GM06990 (cell line): ENCODE measurements around the gene PRKCA.
"Not testable (repeated sequence)": the region's sequence is repeated elsewhere in the genome, so short reads cannot be mapped to it uniquely, and the experiment has no call there.

Experiments
- DNase-seq: peaks from one replicate; pipeline ENCODE4 v3.0.0-alpha.2; 2011; ENCODE audit not compliant: insufficient read length; ENCODE audit errors: extremely low read depth
- H3K27me3 ChIP-seq: replicated peaks from 2 replicates; pipeline ENCODE4 v1.6.0; 2011; ENCODE audit warnings: low read length; ENCODE audit not compliant: control insufficient read depth, insufficient read depth
- H3K36me3 ChIP-seq: 2 replicates; pipeline ENCODE4 v1.5.1; 2011; ENCODE audit warnings: low read length; ENCODE audit not compliant: control insufficient read depth, insufficient read depth
- H3K4me3 ChIP-seq: replicated peaks from 2 replicates; pipeline ENCODE4 v1.5.1; 2011; ENCODE audit warnings: low read depth, mild to moderate bottlenecking, control low read depth, low read length
- TF ChIP-seq, protein P1 (sequence below): IDR thresholded peaks from 2 replicates; pipeline ENCODE4 v1.5.1; 2011; ENCODE audit warnings: low read length, control low read depth, mild to moderate bottlenecking, inconsistent platforms; ENCODE audit not compliant: insufficient read depth, poor library complexity, severe bottlenecking

Gene PRKCA

DNA sequence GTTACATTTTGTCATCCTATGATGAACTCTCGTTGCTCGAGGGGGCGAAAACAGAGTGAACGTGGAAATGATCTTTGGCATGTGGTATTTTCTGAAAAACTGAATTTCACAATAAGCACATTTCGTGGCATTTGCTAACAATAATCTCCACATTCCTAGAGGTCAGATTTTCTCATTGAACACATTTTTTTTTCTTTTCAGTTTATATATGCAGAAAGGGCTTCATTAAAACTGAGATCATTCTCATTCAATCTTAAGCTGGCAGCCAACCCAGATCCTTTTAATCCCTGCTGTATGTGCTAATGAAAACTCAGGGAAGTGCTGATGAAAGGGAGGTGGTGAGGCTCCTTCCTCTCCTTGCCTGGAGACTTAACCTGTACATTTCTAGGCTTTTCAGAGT lies 52.6 kb downstream of the PRKCA start:
- Histone ChIP-seq H3K27me3 (no peaks in the 10 kb centered on the region), H3K36me3 (no peaks in the 10 kb centered on the region), H3K4me3 (no peak overlapping the region)
- TF ChIP-seq, protein P1, sequence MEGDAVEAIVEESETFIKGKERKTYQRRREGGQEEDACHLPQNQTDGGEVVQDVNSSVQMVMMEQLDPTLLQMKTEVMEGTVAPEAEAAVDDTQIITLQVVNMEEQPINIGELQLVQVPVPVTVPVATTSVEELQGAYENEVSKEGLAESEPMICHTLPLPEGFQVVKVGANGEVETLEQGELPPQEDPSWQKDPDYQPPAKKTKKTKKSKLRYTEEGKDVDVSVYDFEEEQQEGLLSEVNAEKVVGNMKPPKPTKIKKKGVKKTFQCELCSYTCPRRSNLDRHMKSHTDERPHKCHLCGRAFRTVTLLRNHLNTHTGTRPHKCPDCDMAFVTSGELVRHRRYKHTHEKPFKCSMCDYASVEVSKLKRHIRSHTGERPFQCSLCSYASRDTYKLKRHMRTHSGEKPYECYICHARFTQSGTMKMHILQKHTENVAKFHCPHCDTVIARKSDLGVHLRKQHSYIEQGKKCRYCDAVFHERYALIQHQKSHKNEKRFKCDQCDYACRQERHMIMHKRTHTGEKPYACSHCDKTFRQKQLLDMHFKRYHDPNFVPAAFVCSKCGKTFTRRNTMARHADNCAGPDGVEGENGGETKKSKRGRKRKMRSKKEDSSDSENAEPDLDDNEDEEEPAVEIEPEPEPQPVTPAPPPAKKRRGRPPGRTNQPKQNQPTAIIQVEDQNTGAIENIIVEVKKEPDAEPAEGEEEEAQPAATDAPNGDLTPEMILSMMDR: no peak
- no peak for DNase-seq

DNA sequence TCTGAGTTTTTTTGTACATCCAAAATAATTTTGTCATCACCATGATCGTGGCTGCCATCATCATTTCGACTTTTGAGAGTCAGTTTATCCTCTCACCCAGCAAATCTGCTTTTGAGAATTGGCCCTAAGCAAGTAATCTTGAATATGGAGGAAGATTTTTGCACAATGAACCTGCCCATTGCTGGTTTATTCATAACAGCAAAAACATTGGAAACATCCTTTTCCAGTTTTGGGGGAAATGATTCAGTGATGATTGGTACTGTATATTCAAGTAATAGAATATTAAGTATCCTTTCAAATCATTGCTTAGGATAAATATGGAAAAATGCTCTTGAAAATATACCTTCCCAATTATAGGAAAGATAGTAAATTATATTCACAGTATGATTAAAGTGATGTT lies 53.1 kb downstream of the PRKCA start:
- DNase-seq: no peak
- TF ChIP-seq, protein P1: no peak
- H3K27me3 ChIP-seq: no peaks in the 10 kb centered on the region
- H3K36me3 ChIP-seq: no peaks in the 10 kb centered on the region
- H3K4me3 ChIP-seq: no peak overlapping the region

DNA sequence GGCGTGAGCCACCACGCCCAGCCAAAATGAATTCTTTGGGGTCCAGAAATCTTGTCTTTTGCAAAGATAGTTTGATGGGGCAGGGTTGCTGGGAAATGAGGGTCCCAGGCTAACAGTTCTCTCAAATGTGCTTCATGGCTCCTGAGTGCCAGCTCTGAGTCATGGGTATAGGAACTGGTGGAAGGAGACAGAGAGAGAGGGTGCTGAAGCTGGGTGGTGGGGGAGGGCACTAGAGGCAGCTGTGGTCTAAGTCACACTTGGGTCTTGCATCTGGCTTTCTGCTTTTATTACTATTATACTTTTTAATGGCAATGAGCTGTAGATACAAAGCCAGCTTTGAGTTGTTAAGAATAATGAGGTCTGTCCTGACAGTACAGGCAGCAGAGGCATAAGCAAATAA lies 54.6 kb downstream of the PRKCA start:
- DNase-seq: no peak
- H3K27me3 ChIP-seq: no peaks in the 10 kb centered on the region
- no peak overlapping the region for H3K4me3 ChIP-seq
- TF ChIP-seq, protein P1: no peak
- no peaks in the 10 kb centered on the region for H3K36me3 ChIP-seq

DNA sequence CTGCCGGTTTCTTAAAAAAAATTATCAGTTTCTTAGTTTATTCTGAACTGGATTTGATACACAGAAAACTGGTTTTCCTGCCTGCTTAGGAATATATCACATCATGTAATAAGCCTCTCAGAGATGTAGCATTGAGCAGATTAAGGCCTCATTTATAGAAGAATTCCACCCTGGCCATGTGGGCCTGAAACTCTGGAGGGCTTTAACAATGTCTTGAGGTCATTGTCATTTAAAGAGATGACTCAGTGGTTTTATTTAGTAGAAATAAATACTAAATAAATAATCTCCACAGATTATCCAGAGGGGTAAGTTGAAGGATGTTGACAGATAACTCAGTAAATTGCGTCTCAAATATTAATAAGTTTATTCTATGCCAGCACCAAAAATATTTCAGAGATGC lies 56.9 kb downstream of the PRKCA start:
- H3K27me3 ChIP-seq: no peaks in the 10 kb centered on the region
- no peaks in the 10 kb centered on the region for H3K36me3 ChIP-seq
- H3K4me3 ChIP-seq: no peak overlapping the region
- DNase-seq: no peak
- TF ChIP-seq, protein P1: no peak

DNA sequence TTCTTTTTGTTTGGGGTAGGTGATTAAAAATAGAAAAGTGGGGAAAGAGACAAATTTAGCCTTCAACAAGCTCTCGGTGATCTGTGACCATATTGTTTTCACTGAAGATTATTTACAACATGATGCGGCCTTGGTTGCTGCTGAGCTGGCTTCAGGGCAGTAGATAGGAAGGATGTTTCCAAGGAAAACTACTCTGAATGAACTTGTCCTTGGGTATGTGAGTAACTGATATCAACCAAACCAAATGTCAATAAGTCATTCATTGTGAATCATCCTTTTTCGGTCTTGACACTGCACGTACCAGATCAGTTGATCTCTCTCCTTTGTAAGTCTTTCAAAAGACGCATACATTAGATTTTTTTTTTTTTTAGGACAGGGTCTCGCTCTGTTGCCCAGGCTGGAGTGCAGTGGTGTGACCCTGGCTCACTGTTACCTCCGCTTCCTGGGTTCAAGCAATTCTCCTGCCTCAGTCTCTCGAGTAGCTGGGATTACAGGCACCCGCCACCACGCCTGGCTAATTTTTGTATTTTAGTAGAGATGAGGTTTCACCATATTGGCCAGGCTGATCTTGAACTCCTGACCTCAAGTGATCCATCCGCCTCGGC lies 58.6 kb downstream of the PRKCA start:
- not testable (repeated sequence) for H3K4me3 ChIP-seq, H3K27me3 ChIP-seq

DNA sequence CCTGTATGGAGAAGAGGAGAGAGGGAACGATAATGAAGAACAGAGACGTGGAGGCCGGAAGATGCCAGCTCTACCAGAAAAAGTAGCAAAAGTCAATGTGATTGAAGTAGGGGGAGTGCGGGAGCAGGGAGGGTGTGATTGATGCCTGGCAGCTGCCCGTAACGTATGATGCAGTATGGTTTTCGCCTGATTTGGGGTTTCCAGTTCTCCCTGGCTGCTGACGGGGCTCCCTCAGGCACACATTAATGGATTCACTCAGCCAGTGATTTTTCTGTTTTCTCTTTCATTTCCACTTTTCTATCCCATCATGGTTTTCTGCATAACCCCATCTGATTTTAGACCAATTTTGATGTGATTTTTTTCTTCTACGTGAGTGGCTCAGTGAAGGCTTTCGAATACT lies 62.1 kb downstream of the PRKCA start:
- H3K27me3 ChIP-seq: no peaks in the 10 kb centered on the region
- H3K36me3 ChIP-seq: no peaks in the 10 kb centered on the region
- TF ChIP-seq, protein P1: no peak
- DNase-seq: no peak
- H3K4me3 ChIP-seq: 0 out of 2 replicates have a peak overlapping the region, but pooled peaks have one; percentile 6

More for the DNA sequence above, 58.6 kb downstream of the PRKCA start:
- not testable (repeated sequence) for DNase-seq, H3K36me3 ChIP-seq
